ENCODE data around the gene ST6GALNAC5. TPM values are rescaled to one million over a fixed set of nuclear protein-coding genes. Genes with fewer than 3 reads are reported as not detected.

The ST6GALNAC5 gene
- total RNA-seq, 1 experiment from 2014 or later = 2.0 TPM

GRCh38 chr1:76868916-76869315, 1.6 kb downstream of the ST6GALNAC5 start:
- CTCF ChIA-PET = no interaction called here
- H3K36me3 Mint-ChIP-seq (ENCODE audit: insufficient read depth, unreplicated experiment) = no peaks in the 10 kb centered on the region
- peaks cover 5% of the 10 kb centered on the region for H3K9me3 Mint-ChIP-seq (ENCODE audit: low read depth, unreplicated experiment)
- H3K4me1 Mint-ChIP-seq (ENCODE audit: low read depth, unreplicated experiment) = no peaks in the 10 kb centered on the region
- intact Hi-C loops (cut with micrococcal nuclease; ENCODE audit: unreplicated experiment) = no loop called here
- no peak overlapping the region for H3K4me3 Mint-ChIP-seq (ENCODE audit: low read depth, unreplicated experiment)
- H3K27ac Mint-ChIP-seq (ENCODE audit: unreplicated experiment) = no peak overlapping the region
- TF ChIP-seq CTCF (IDR thresholded peaks at IDR 0.05; ENCODE audit: unreplicated experiment) = no peak
- no peak for DNase-seq
- BruUV-seq (replicated peaks) = no TSS peak
- H3K27me3 Mint-ChIP-seq (ENCODE audit: unreplicated experiment) = no peaks in the 10 kb centered on the region

- Mint-ChIP-seq H3K4me3 (ENCODE audit: low read depth, unreplicated experiment) (no peak overlapping the region), H3K27me3 (ENCODE audit: unreplicated experiment) (no peaks in the 10 kb centered on the region), H3K36me3 (ENCODE audit: insufficient read depth, unreplicated experiment) (no peaks in the 10 kb centered on the region), H3K9me3 (ENCODE audit: low read depth, unreplicated experiment) (peaks cover 5% of the 10 kb centered on the region), H3K27ac (ENCODE audit: unreplicated experiment) (no peak overlapping the region), H3K4me1 (ENCODE audit: low read depth, unreplicated experiment) (no peaks in the 10 kb centered on the region)
- BruUV-seq (replicated peaks) = no TSS peak
- no peak for DNase-seq
- no peak for TF ChIP-seq CTCF (IDR thresholded peaks at IDR 0.05; ENCODE audit: unreplicated experiment)
- intact Hi-C loops (cut with micrococcal nuclease; ENCODE audit: unreplicated experiment) = no loop called here
- CTCF ChIA-PET = no interaction called here
Measured at GRCh38 chr1:76870037-76870436, 2.8 kb downstream of the ST6GALNAC5 start.

- BruUV-seq (replicated peaks) = no TSS peak
- Mint-ChIP-seq H3K27ac (ENCODE audit: unreplicated experiment) (no peak overlapping the region), H3K4me1 (ENCODE audit: low read depth, unreplicated experiment) (no peaks in the 10 kb centered on the region), H3K27me3 (ENCODE audit: unreplicated experiment) (no peaks in the 10 kb centered on the region), H3K36me3 (ENCODE audit: insufficient read depth, unreplicated experiment) (no peaks in the 10 kb centered on the region), H3K9me3 (ENCODE audit: low read depth, unreplicated experiment) (peaks cover 5% of the 10 kb centered on the region), H3K4me3 (ENCODE audit: low read depth, unreplicated experiment) (no peak overlapping the region)
- CTCF ChIA-PET = interaction anchor here (0.6 to 0.9 kb wide), 2 partner anchors 68 to 185 kb away, joined by 4 to 5 read pairs; no protein-coding TSS in a partner anchor
- DNase-seq = no peak
- no peak for TF ChIP-seq CTCF (IDR thresholded peaks at IDR 0.05; ENCODE audit: unreplicated experiment)
- intact Hi-C loops (cut with micrococcal nuclease; ENCODE audit: unreplicated experiment) = no loop called here
Measured at GRCh38 chr1:76871355-76871974, 4.2 kb downstream of the ST6GALNAC5 start.

DNA sequence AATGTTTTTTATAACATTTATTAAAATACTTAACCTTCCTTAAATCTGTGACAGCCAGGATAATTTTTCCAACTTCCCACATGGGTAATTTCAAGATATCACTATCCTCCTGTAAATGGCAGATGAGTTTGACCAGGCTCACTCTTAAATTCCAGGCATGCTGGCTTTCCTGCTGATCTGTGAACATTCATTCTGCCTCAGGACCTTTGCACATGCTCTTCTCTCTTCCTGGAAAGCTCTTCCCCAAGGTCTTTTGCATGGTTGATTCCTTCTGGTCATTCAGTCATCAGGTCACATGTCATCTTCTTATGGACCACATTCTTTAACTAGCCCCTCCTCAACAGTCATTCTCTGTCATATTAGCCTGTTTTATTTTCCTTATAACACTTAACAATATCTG, 5.7 kb downstream of the ST6GALNAC5 start:
- H3K4me3 Mint-ChIP-seq (ENCODE audit: low read depth, unreplicated experiment) = no peak overlapping the region
- CTCF ChIA-PET = no interaction called here
- no peak for DNase-seq
- H3K27me3 Mint-ChIP-seq (ENCODE audit: unreplicated experiment) = no peaks in the 10 kb centered on the region
- no TSS peak for BruUV-seq (replicated peaks)
- intact Hi-C loops (cut with micrococcal nuclease; ENCODE audit: unreplicated experiment) = no loop called here
- TF ChIP-seq CTCF (IDR thresholded peaks at IDR 0.05; ENCODE audit: unreplicated experiment) = no peak
- no peaks in the 10 kb centered on the region for H3K36me3 Mint-ChIP-seq (ENCODE audit: insufficient read depth, unreplicated experiment)
- H3K27ac Mint-ChIP-seq (ENCODE audit: unreplicated experiment) = no peak overlapping the region
- peaks cover 8% of the 10 kb centered on the region for H3K9me3 Mint-ChIP-seq (ENCODE audit: low read depth, unreplicated experiment)
- H3K4me1 Mint-ChIP-seq (ENCODE audit: low read depth, unreplicated experiment) = no peaks in the 10 kb centered on the region
